Fibroblast of mammary gland (primary cell): ENCODE data around the gene C19orf12.

Experiments
- DNase-seq: peaks from one replicate; pipeline ENCODE4 v3.0.0-alpha.2; 2010; ENCODE audit warnings: low read depth
- H3K4me3 ChIP-seq: 2 replicates; pipeline ENCODE4 v1.5.1; 2011; ENCODE audit warnings: low read depth, mild to moderate bottlenecking, low read length, moderate library complexity; ENCODE audit not compliant: control insufficient read depth
- CTCF ChIP-seq: conservative IDR thresholded peaks from 2 replicates; pipeline ENCODE4 v1.5.1; 2011; ENCODE audit warnings: low read depth, low read length, inconsistent platforms; ENCODE audit not compliant: control insufficient read depth, insufficient read depth

C19orf12 gene

GRCh38 chr19:29662604-29663404 lies 52.3 kb downstream of the C19orf12 start:
- no peak overlapping the region for H3K4me3 ChIP-seq
- peak; percentile 94 for DNase-seq

GRCh38 chr19:29662278-29662603 lies 52.8 kb downstream of the C19orf12 start:
- DNase-seq, result no peak
- no peak for TF ChIP-seq CTCF
- peak overlapping the region; percentile 15 for H3K4me3 ChIP-seq

More at GRCh38 chr19:29662604-29663404, 52.3 kb downstream of the C19orf12 start:
- TF ChIP-seq CTCF, result no peak

GRCh38 chr19:29660835-29661234 lies 54.2 kb downstream of the C19orf12 start:
- no peak overlapping the region for H3K4me3 ChIP-seq
- peak; percentile 60 for DNase-seq
- TF ChIP-seq CTCF, result no peak

GRCh38 chr19:29658221-29658991 lies 56.7 kb downstream of the C19orf12 start:
- H3K4me3 ChIP-seq, result no peak overlapping the region
- TF ChIP-seq CTCF, result no peak
- DNase-seq, result no peak

- no peak for DNase-seq
- TF ChIP-seq CTCF, result no peak
- no peak overlapping the region for H3K4me3 ChIP-seq
Observed at GRCh38 chr19:29655648-29656335, 59.3 kb downstream of the C19orf12 start.

GRCh38 chr19:29653398-29653797 lies 61.7 kb downstream of the C19orf12 start:
- H3K4me3 ChIP-seq, result no peak overlapping the region
- DNase-seq, result no peak
- no peak for TF ChIP-seq CTCF
